DOHH2 (cell line): Measurements from ENCODE around the gene KCNH3.

ENCODE experiments used
- EZH2phosphoT487 ChIP-seq: fragments of 200-600 bp; sonication (generic); IDR thresholded peaks from 2 replicates; pipeline ENCODE4 v1.6.1; 2017; ENCODE audit warnings: borderline replicate concordance, mild to moderate bottlenecking, antibody characterized with exemption, low read length, moderate library complexity, mixed read lengths
- TF ChIP-seq, protein P1 (sequence below): fragments of 200-600 bp; sonication (generic); IDR thresholded peaks from one replicate; pipeline ENCODE4 v1.5.1; 2014; ENCODE audit warnings: antibody characterized with exemption, mild to moderate bottlenecking, low read depth, low read length; ENCODE audit not compliant: poor library complexity, severe bottlenecking

DNA sequence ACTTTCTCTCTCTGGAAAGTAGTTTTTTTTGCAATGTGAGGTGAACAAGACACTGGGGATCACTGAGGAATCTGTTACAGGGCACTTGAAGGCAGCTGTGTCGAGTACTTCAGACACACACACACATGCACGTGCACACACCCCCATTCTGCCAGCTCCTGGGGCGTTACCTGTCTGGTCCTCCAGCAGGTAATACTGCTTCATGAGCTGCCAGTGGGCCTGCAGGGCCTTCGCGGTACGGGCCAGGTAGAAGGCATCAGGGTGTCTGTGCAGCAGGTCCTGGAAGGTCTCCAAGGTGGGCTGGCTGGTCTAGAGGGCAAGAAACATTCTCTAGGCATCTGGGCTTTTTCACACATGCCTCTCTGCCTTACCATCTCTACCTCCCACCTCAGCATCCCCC is 24.0 kb downstream of the KCNH3 start:
- TF ChIP-seq, protein P1, sequence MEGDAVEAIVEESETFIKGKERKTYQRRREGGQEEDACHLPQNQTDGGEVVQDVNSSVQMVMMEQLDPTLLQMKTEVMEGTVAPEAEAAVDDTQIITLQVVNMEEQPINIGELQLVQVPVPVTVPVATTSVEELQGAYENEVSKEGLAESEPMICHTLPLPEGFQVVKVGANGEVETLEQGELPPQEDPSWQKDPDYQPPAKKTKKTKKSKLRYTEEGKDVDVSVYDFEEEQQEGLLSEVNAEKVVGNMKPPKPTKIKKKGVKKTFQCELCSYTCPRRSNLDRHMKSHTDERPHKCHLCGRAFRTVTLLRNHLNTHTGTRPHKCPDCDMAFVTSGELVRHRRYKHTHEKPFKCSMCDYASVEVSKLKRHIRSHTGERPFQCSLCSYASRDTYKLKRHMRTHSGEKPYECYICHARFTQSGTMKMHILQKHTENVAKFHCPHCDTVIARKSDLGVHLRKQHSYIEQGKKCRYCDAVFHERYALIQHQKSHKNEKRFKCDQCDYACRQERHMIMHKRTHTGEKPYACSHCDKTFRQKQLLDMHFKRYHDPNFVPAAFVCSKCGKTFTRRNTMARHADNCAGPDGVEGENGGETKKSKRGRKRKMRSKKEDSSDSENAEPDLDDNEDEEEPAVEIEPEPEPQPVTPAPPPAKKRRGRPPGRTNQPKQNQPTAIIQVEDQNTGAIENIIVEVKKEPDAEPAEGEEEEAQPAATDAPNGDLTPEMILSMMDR = no peak
- TF ChIP-seq EZH2phosphoT487 = no peak
